HL-60 (cell line): Measurements from ENCODE around the gene REEP1.

Experiments used
- TF ChIP-seq, protein P1 (sequence below): IDR thresholded peaks from 2 replicates; pipeline ENCODE4 v1.6.1; 2012; ENCODE audit warnings: low read depth; ENCODE audit not compliant: insufficient replicate concordance
- TF ChIP-seq, protein P2 (sequence below): IDR thresholded peaks from one replicate; pipeline ENCODE4 v1.5.1; 2011; ENCODE audit warnings: low read length, control low read depth, inconsistent platforms; ENCODE audit not compliant: insufficient read depth

DNA sequence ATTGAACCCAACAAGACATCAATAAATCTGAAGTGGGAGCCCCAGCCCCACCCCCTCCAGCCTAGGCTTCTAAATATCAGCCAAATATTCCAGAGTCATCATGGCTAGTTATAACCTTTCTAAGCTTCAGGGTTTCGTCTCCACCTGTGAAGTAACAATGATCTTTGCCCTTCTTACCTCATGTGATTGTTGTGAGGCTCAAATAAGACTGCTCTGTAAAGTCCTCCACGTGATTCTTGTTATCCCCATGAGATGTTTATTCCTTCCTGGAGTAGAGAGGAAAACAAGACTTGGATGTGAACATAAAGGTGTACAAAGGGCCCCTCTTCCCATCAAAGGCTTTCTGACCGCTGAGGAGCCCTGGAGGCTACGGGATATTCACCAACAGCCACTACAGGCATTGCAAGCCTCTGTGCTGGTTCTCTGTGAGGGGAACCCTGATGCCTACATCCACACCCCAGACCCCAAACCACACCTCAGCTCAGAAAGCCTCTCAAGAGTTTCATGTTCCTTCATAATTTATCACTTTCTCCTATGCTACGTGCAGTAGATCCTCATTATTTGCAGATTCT, 20.1 kb upstream of the REEP1 start:
- TF ChIP-seq, protein P1, sequence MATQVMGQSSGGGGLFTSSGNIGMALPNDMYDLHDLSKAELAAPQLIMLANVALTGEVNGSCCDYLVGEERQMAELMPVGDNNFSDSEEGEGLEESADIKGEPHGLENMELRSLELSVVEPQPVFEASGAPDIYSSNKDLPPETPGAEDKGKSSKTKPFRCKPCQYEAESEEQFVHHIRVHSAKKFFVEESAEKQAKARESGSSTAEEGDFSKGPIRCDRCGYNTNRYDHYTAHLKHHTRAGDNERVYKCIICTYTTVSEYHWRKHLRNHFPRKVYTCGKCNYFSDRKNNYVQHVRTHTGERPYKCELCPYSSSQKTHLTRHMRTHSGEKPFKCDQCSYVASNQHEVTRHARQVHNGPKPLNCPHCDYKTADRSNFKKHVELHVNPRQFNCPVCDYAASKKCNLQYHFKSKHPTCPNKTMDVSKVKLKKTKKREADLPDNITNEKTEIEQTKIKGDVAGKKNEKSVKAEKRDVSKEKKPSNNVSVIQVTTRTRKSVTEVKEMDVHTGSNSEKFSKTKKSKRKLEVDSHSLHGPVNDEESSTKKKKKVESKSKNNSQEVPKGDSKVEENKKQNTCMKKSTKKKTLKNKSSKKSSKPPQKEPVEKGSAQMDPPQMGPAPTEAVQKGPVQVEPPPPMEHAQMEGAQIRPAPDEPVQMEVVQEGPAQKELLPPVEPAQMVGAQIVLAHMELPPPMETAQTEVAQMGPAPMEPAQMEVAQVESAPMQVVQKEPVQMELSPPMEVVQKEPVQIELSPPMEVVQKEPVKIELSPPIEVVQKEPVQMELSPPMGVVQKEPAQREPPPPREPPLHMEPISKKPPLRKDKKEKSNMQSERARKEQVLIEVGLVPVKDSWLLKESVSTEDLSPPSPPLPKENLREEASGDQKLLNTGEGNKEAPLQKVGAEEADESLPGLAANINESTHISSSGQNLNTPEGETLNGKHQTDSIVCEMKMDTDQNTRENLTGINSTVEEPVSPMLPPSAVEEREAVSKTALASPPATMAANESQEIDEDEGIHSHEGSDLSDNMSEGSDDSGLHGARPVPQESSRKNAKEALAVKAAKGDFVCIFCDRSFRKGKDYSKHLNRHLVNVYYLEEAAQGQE: no peak
- TF ChIP-seq, protein P2, sequence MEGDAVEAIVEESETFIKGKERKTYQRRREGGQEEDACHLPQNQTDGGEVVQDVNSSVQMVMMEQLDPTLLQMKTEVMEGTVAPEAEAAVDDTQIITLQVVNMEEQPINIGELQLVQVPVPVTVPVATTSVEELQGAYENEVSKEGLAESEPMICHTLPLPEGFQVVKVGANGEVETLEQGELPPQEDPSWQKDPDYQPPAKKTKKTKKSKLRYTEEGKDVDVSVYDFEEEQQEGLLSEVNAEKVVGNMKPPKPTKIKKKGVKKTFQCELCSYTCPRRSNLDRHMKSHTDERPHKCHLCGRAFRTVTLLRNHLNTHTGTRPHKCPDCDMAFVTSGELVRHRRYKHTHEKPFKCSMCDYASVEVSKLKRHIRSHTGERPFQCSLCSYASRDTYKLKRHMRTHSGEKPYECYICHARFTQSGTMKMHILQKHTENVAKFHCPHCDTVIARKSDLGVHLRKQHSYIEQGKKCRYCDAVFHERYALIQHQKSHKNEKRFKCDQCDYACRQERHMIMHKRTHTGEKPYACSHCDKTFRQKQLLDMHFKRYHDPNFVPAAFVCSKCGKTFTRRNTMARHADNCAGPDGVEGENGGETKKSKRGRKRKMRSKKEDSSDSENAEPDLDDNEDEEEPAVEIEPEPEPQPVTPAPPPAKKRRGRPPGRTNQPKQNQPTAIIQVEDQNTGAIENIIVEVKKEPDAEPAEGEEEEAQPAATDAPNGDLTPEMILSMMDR: no peak
